ENCODE data around the gene GNAT3.

Gene GNAT3

GRCh38 chr7:80432166-80432565 lies 79.7 kb downstream of the GNAT3 start:
- no peaks in the 10 kb centered on the region for H3K27me3 ChIP-seq (ENCODE audit: insufficient read depth, poor library complexity, severe bottlenecking)
- TF ChIP-seq REST (IDR thresholded peaks at IDR 0.05; ENCODE audit: insufficient replicate concordance, low read depth) (no peak), GABPA (IDR thresholded peaks at IDR 0.05; ENCODE audit: low read depth) (no peak), CTCF (IDR thresholded peaks at IDR 0.05; ENCODE audit: insufficient read depth, low read length) (no peak), POLR2AphosphoS5 (IDR thresholded peaks at IDR 0.05; ENCODE audit: low read depth) (no peak), SPI1 (IDR thresholded peaks at IDR 0.05; ENCODE audit: borderline replicate concordance, low read depth) (no peak)
- no peak overlapping the region for H3K27ac ChIP-seq (replicated peaks)
- no peak for DNase-seq (ENCODE audit: low read depth in 1 of 2, low spot score in 1 of 2)
- H3K4me3 ChIP-seq (replicated peaks; ENCODE audit: insufficient read depth, low read length): no peak overlapping the region

- H3K4me3 ChIP-seq (replicated peaks; ENCODE audit: insufficient read depth, low read length): no peak overlapping the region
- no peak for DNase-seq (ENCODE audit: low read depth in 1 of 2, low spot score in 1 of 2)
- H3K27me3 ChIP-seq (ENCODE audit: insufficient read depth, poor library complexity, severe bottlenecking): no peaks in the 10 kb centered on the region
- H3K27ac ChIP-seq (replicated peaks): no peak overlapping the region
- TF ChIP-seq SPI1 (IDR thresholded peaks at IDR 0.05; ENCODE audit: borderline replicate concordance, low read depth) (no peak), REST (IDR thresholded peaks at IDR 0.05; ENCODE audit: insufficient replicate concordance, low read depth) (no peak), CTCF (IDR thresholded peaks at IDR 0.05; ENCODE audit: insufficient read depth, low read length) (no peak), POLR2AphosphoS5 (IDR thresholded peaks at IDR 0.05; ENCODE audit: low read depth) (no peak), GABPA (IDR thresholded peaks at IDR 0.05; ENCODE audit: low read depth) (no peak)
Observed at GRCh38 chr7:80429181-80429580, 82.7 kb downstream of the GNAT3 start.

GRCh38 chr7:80428161-80429054 lies 83.5 kb downstream of the GNAT3 start:
- TF ChIP-seq CTCF (IDR thresholded peaks at IDR 0.05; ENCODE audit: insufficient read depth, low read length) (peak; percentile 48), GABPA (IDR thresholded peaks at IDR 0.05; ENCODE audit: low read depth) (no peak)
- no peak overlapping the region for H3K4me3 ChIP-seq (replicated peaks; ENCODE audit: insufficient read depth, low read length)
- DNase-seq (ENCODE audit: low read depth in 1 of 2, low spot score in 1 of 2): peak in 1 of 2 experiments; percentile 29
- no peaks in the 10 kb centered on the region for H3K27me3 ChIP-seq (ENCODE audit: insufficient read depth, poor library complexity, severe bottlenecking)
- no peak overlapping the region for H3K27ac ChIP-seq (replicated peaks)
